ENCODE data around the gene RAB7B. TPM values are rescaled to one million over a fixed set of nuclear protein-coding genes. Genes with fewer than 3 reads are reported as not detected.

RAB7B gene
- total RNA-seq, 1 experiment from 2014 or later: not detected

DNA sequence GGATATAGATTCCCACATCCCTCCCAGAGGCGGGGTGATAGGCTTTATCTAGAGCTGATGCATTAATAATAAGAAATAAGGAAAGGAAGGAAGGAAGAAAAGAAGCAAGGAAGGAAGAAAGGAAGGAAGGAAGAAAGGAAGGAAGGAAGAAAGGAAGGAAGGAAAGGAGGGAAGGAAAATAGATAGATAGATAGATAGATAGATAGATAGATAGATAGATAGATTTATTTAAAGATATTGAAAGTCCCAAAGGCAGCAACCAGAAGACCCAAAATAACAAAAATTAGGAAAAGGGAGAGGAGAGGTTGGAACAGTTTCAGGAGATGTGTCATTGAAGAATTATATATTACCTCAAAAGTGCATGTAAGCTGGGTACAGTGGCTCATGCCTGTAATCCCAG, 47.7 kb downstream of the RAB7B start:
- ChIA-PET CTCF (interaction anchor here (1.0 to 5.3 kb wide), 2 partner anchors 22 to 164 kb away, joined by 3 to 45 read pairs; no protein-coding TSS in a partner anchor), POLR2A (no interaction called here)
- ATAC-seq: no peak
- peaks cover 19% of the 10 kb centered on the region for H3K4me1 Mint-ChIP-seq
- H3K36me3 Mint-ChIP-seq: no peaks in the 10 kb centered on the region
- no peaks in the 10 kb centered on the region; the same call in 1 of the 2 replicates for H3K27me3 Mint-ChIP-seq (ENCODE audit: low read depth)
- TF ChIP-seq NR1H2 (CRISPR knock-in tag; IDR thresholded peaks at IDR 0.05): no peak
- TF ChIP-seq FOXJ3 (CRISPR knock-in tag; IDR thresholded peaks at IDR 0.05; ENCODE audit: borderline replicate concordance): no peak
- no peak for TF ChIP-seq ELF4 (CRISPR knock-in tag; IDR thresholded peaks at IDR 0.05; ENCODE audit: low read depth)
- TF ChIP-seq KAT7 (CRISPR knock-in tag; IDR thresholded peaks at IDR 0.05; ENCODE audit: borderline replicate concordance): no peak
- no peak for TF ChIP-seq RORB (CRISPR knock-in tag; IDR thresholded peaks at IDR 0.05)
- no peak for TF ChIP-seq CREM (CRISPR knock-in tag; IDR thresholded peaks at IDR 0.05)
- no peak for TF ChIP-seq ZNF671 (CRISPR knock-in tag; IDR thresholded peaks at IDR 0.05)
- TF ChIP-seq NR3C1 (CRISPR knock-in tag; conservative IDR thresholded peaks at IDR 0.05; ENCODE audit: low read depth): no peak
- TF ChIP-seq, protein P1, sequence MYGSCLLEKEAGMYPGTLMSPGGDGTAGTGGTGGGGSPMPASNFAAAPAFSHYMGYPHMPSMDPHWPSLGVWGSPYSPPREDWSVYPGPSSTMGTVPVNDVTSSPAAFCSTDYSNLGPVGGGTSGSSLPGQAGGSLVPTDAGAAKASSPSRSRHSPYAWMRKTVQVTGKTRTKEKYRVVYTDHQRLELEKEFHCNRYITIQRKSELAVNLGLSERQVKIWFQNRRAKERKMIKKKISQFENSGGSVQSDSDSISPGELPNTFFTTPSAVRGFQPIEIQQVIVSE (CRISPR knock-in tag; IDR thresholded peaks at IDR 0.05; ENCODE audit: borderline replicate concordance): no peak
- TF ChIP-seq, protein P2, sequence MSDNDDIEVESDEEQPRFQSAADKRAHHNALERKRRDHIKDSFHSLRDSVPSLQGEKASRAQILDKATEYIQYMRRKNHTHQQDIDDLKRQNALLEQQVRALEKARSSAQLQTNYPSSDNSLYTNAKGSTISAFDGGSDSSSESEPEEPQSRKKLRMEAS (CRISPR knock-in tag; IDR thresholded peaks at IDR 0.05): no peak
- TF ChIP-seq NFYB (CRISPR knock-in tag; conservative IDR thresholded peaks at IDR 0.05; ENCODE audit: low read depth): no peak
- TF ChIP-seq, protein P3, sequence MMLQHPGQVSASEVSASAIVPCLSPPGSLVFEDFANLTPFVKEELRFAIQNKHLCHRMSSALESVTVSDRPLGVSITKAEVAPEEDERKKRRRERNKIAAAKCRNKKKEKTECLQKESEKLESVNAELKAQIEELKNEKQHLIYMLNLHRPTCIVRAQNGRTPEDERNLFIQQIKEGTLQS (CRISPR knock-in tag; conservative IDR thresholded peaks at IDR 0.05): no peak
- TF ChIP-seq, protein P4, sequence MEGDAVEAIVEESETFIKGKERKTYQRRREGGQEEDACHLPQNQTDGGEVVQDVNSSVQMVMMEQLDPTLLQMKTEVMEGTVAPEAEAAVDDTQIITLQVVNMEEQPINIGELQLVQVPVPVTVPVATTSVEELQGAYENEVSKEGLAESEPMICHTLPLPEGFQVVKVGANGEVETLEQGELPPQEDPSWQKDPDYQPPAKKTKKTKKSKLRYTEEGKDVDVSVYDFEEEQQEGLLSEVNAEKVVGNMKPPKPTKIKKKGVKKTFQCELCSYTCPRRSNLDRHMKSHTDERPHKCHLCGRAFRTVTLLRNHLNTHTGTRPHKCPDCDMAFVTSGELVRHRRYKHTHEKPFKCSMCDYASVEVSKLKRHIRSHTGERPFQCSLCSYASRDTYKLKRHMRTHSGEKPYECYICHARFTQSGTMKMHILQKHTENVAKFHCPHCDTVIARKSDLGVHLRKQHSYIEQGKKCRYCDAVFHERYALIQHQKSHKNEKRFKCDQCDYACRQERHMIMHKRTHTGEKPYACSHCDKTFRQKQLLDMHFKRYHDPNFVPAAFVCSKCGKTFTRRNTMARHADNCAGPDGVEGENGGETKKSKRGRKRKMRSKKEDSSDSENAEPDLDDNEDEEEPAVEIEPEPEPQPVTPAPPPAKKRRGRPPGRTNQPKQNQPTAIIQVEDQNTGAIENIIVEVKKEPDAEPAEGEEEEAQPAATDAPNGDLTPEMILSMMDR (IDR thresholded peaks at IDR 0.05): no peak
- TF ChIP-seq, protein P5, sequence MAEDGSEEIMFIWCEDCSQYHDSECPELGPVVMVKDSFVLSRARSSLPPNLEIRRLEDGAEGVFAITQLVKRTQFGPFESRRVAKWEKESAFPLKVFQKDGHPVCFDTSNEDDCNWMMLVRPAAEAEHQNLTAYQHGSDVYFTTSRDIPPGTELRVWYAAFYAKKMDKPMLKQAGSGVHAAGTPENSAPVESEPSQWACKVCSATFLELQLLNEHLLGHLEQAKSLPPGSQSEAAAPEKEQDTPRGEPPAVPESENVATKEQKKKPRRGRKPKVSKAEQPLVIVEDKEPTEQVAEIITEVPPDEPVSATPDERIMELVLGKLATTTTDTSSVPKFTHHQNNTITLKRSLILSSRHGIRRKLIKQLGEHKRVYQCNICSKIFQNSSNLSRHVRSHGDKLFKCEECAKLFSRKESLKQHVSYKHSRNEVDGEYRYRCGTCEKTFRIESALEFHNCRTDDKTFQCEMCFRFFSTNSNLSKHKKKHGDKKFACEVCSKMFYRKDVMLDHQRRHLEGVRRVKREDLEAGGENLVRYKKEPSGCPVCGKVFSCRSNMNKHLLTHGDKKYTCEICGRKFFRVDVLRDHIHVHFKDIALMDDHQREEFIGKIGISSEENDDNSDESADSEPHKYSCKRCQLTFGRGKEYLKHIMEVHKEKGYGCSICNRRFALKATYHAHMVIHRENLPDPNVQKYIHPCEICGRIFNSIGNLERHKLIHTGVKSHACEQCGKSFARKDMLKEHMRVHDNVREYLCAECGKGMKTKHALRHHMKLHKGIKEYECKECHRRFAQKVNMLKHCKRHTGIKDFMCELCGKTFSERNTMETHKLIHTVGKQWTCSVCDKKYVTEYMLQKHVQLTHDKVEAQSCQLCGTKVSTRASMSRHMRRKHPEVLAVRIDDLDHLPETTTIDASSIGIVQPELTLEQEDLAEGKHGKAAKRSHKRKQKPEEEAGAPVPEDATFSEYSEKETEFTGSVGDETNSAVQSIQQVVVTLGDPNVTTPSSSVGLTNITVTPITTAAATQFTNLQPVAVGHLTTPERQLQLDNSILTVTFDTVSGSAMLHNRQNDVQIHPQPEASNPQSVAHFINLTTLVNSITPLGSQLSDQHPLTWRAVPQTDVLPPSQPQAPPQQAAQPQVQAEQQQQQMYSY (CRISPR knock-in tag; IDR thresholded peaks at IDR 0.05): no peak
- TF ChIP-seq, protein P6, sequence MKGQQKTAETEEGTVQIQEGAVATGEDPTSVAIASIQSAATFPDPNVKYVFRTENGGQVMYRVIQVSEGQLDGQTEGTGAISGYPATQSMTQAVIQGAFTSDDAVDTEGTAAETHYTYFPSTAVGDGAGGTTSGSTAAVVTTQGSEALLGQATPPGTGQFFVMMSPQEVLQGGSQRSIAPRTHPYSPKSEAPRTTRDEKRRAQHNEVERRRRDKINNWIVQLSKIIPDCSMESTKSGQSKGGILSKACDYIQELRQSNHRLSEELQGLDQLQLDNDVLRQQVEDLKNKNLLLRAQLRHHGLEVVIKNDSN (CRISPR knock-in tag; IDR thresholded peaks at IDR 0.05): no peak
- no peak for TF ChIP-seq TCF7 (CRISPR knock-in tag; IDR thresholded peaks at IDR 0.05; ENCODE audit: low read depth)
- TF ChIP-seq ZNF423 (CRISPR knock-in tag; IDR thresholded peaks at IDR 0.05): no peak
- TF ChIP-seq OVOL2 (CRISPR knock-in tag; IDR thresholded peaks at IDR 0.05; ENCODE audit: borderline replicate concordance): no peak
- no peak for TF ChIP-seq ZBTB21 (CRISPR knock-in tag; IDR thresholded peaks at IDR 0.05; ENCODE audit: borderline replicate concordance)
- DNase-seq (ENCODE audit: low spot score): no peak
- no peak overlapping the region for H3K27ac Mint-ChIP-seq
- no peak overlapping the region for H3K4me3 Mint-ChIP-seq
- H3K9me3 Mint-ChIP-seq: no peaks in the 10 kb centered on the region

Measured in WTC11 (cell line).